ENCODE measurements around the gene GSTM4.

GSTM4 gene

GRCh38 chr1:109625176-109625575 lies 30.7 kb upstream of the GSTM4 start:
- DNase-seq: no peak

DNA sequence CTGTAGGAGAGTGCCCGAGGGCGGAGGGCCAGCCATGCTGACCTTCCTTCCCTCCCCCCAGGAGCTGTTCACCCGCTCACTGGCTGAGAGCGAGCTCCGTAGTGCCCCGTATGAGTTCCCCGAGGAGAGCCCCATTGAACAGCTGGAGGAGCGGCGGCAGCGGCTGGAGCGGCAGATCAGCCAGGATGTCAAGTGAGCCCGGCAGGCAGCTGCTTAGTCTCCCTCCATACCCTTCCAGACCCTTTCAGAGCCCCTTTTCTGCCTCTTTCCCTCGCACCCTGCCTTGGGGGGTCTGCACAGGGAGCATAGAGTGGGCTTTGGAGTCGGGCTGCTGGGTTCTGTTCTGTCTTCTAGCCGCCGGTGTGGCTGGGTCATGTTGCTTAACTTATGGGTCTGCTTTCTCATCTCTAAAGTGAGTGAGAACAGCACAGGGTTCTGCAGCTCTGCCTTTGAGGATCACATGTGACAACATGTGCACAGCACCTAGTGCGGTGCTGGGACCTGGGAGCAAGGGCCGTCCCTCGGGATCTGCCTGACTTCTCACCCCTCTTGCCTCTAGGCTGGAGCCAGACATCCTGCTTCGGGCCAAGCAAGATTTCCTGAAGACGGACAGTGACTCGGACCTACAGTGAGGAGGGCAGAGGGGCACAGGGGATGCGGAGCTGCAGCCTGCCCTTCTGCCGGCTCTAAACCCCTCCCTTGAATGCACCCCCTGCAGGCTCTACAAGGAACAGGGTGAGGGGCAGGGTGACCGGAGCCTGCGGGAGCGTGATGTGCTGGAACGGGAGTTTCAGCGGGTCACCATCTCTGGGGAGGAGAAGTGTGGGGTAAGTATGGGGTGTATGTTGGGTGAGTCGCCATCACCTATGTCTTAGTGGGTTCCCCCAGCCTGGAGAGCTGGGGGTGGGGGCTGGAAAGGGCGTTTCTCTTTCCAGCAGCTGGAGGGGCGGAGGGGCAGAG lies 30.0 kb upstream of the GSTM4 start:
- no peak for DNase-seq

GRCh38 chr1:109626682-109627408 lies 29.1 kb upstream of the GSTM4 start:
- no peak for DNase-seq

- no peak for DNase-seq
Observed at GRCh38 chr1:109627692-109628399, 28.1 kb upstream of the GSTM4 start.

DNA sequence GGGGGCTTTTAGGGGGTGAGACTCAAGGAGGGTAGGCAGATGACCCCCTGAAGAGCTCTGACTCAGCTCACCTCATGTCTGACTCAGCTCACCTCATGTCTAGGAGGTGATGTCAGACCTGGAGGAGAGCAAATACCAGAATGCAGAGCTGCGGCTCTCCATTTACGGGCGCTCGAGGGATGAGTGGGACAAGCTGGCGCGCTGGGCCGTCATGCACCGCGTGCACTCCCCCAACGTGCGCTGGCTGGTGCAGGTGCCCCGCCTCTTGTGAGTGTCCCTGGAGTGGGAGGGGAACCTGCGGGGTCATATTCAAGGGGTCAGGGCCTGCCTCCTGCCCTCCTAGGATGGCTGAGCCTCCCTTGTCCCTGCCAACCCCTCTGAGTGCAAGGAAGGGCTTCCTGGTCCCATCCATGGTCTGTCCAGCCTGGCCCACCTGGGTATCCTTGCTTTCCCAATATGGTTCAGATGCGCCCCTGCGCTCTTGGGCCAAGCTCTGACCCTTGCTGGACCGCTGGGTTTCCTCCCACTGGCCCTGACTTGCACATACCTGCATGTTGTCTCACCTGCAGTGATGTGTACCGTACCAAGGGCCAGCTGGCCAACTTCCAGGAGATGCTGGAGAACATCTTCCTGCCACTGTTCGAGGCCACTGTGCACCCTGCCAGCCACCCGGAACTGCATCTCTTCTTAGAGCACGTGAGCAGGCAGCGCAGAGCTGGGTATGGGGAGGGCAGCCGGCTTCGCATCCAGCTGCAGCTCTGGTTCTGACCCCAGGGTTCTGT lies 27.2 kb upstream of the GSTM4 start:
- no peak for DNase-seq

GRCh38 chr1:109629372-109630030 lies 26.4 kb upstream of the GSTM4 start:
- DNase-seq: no peak

GRCh38 chr1:109630081-109630897 lies 25.6 kb upstream of the GSTM4 start:
- DNase-seq: peak; percentile 39

DNA sequence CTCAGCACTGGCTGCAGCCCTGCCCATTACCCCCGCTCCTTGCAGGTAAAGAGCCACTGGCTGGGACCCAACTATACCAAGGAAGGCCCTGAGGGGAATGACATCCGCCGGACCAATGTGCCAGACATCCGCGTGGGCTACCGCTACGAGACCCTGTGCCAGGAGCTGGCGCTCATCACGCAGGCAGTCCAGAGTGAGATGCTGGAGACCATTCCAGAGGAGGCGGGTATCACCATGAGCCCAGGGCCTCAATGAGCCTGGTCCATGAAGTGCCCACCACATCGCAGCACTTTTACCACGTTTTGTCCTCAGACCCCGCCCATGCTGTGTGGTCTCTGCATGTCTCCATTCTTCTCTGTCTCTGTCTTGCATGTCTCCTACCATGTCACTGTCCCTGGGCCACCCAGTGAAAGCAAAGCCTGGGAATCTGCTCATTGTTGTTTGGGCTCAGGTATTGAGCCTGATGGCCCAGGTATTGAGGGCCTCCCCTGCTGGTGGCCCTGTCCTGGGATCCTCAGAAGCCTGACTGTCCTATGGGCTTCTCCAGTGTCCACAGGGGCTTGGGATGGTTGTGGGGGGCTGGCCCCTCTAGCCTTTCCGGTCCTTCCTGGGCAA lies 24.9 kb upstream of the GSTM4 start:
- no peak for DNase-seq

- no peak for DNase-seq
Observed at GRCh38 chr1:109631513-109632505, 24.1 kb upstream of the GSTM4 start.

DNA sequence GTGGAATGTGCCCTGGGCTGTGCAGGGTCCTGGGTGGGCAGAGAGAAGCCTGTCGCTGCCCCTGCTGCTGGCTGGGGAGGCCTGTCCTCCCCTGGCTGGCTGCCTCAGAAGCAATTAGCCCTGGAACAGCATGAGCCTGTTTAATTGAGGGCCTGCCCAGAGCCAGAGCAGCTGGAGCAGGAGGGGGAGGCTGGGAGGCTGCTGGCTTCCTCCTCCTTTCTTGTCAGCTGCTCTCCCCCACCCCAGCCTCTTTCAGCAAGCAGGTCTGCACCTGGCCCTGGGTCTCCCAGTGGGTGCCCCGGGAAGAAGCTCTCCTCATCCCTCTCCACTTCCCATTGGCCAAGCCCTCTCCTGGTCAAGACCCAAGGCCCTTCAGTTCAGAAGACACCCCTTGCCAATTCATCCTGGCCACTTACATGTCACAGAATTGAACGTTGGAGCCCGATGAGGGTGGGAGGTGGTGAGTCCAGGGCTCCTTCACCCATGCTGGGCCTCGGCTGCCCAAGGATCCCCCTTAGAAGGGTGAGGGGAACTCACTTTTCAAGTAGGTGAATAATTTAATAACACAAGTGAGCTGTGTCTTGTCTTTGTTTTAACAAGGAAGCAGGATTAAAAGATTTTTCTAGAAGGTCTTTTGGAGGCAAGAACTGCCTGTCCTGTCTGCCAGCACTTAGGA lies 23.1 kb upstream of the GSTM4 start:
- DNase-seq: no peak

- no peak for DNase-seq
Observed at GRCh38 chr1:109634292-109634691, 21.6 kb upstream of the GSTM4 start.

GRCh38 chr1:109634771-109635750 lies 20.8 kb upstream of the GSTM4 start:
- DNase-seq: no peak

GRCh38 chr1:109635862-109636200 lies 20.1 kb upstream of the GSTM4 start:
- no peak for DNase-seq

GRCh38 chr1:109636201-109636952 lies 19.5 kb upstream of the GSTM4 start:
- no peak for DNase-seq

DNA sequence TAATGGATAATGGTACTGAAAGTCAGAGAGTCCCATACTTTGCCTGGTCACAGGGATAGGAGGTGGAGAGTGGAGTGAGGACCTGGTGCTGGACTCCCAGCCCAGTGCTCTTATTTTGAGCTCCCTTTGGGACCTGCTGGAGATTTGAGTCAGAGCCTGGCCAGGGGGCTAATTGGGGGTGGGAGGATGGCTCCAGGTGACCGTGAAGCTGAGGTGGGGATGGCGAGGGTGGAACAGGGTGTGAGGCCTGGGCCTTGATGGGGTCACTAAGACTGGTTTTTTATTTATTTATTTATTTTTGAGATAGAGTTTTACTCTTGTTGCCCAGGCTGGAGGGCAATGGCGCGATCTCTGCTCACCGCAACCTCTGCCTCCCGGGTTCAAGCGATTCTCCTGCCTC lies 18.5 kb upstream of the GSTM4 start:
- DNase-seq: no peak

GRCh38 chr1:109639063-109639840 lies 16.6 kb upstream of the GSTM4 start:
- DNase-seq: no peak

All from stimulated activated CD4-positive, alpha-beta T cell treated with anti-CD3 and anti-CD28 coated beads, Interleukin-4, amount 100 ng/mL, for 24 hours (primary cell).